DMS153 treated with DMSO at 0.1 percent for 48 hours (cell line): ENCODE results near the gene PSPN.

Experiments used
- DNase-seq: peaks from one replicate; lab custom pipeline; 2025; ENCODE audit not compliant: unreplicated experiment; lab: John Stamatoyannopoulos, UW

Gene PSPN, protein sequence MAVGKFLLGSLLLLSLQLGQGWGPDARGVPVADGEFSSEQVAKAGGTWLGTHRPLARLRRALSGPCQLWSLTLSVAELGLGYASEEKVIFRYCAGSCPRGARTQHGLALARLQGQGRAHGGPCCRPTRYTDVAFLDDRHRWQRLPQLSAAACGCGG

DNA sequence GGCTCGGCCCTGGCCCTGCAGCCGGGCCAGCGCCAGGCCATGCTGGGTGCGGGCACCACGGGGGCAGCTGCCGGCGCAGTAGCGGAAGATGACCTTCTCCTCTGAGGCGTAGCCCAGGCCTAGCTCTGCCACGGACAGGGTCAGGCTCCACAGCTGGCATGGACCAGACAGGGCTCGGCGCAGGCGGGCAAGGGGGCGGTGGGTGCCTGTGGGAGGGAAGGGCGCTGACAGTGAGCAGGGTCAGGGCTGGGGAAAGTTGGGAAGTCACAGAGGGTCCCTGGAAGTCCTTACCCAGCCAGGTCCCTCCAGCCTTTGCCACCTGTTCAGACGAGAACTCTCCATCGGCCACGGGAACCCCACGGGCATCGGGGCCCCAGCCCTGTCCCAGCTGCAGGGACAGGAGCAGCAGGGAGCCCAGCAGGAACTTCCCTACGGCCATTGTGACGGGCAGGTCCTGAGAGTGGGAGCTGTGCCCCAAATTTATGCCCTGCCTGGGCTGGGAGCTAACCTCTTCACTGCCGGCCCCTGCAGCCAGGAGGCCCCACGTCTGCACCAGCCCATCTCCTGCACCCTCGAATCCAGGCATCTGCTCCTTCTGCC lies at the start of gene PSPN:
Gene PSPN (minus strand): TSS at position 523 of the 600 bp plus-strand sequence. CDS start 84 bp downstream, at position 439.
- no peak for DNase-seq

DNA sequence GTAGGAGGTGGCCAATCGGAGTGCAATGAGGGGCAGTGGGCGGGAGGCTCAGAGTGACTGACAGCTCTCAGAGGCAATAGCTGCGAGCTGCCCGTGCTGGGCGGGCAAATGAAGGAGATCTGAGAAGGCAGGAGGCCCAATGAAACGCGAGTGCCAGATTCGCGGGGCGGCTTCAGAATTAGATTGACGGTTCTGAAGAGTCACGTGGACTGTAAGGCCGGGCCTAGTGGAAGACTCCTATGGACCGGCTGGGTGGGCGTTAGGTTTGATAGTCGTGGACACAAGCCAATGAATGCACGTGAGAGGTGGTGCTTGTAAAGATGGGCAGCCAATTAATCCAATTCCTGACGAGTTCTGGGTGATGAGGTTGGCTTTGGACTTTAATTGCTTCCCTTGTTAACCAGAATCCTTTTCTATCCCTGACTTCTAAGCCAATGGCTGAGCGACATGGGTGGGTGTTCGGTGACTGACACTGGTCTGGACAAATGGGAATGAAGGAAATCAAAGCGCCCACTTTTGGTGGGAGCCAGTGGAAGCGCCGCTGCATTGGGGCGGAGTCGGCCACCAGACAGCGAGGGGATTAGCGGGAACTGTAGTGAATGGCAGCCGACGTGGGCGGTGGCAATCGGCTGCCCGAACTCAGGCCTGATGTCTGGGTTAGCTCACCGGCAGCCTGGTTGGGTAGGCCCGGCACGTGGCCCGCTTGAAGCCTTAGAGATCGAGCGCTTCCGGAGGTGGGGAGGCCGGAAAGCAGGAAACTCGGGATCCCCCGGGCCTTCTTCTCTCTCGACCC lies 49.4 kb upstream of the PSPN start:
- DNase-seq, result peak; percentile 100

DNA sequence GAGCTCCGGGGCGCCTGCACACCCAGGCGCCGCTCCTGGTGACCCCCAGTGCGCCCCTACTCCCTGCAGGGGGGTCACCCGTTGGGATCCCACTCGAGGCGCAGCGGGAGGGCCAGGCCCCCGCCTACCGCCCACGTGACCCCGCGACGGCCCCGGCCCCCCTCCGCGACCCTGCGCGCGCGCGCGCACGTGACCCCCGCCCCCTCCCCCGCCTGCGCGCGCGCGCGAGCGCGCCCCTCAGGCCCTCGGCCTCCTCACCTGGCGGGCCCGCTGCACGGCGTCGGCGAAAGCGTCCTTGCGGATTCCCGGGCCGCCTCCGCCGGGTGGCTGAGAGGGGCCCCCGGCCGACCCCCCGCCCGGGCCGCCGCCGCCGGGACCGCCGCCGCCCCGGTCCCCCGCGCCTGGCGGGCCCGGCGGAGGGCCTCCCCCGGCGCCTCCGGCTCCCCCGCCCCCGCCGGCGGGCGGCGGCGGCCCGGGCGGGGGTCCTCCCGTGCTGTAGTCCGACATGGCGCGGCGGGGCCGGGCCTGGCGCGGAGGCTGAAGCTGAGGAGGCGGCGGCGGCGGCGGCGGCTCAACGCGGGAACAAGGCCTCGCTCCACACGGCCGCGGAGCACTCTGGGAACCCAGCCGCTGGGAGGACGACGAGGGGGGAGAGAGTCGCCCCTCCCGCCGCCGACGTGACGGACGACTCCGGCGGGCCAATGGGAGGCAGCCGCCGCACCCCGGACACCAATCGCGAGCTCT lies 48.6 kb upstream of the PSPN start, which contains the start of gene KHSRP:
Gene KHSRP (minus strand): TSS at position 617 of the 744 bp plus-strand sequence. CDS start 110 bp downstream, at position 507.
- DNase-seq, result no peak

DNA sequence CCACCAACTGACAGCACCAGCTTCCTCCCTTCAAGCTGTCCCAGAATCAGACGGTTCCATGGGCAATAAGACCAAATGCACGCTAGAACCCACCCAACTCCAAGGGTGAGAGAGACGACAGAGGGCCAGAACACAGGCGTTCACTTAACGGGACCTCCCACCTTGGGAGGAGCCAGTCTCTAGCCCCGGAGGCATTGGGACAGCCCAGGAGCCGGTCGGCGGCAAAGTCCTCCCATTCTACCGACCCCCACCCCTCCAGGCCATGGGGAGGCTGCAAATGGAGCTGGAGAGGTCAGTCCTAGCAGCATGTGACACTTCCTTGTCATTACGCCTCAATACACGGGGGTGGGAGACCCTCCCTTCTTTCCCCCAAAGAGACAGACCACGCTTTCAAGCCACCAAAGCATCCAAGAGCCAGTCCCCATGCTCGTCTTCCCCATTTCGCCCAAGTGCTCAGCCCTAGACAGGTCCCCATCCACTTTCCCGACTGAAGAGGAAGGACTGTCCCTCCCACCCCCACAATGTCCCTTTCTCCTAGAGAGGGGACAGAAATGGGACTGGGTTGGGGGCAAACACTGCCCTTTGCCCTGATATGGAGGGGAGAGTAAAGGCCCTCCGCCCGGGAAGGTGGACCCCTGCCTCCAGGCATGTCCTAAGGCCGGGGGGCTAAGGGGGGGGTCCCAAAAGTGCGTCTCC lies 47.9 kb upstream of the PSPN start:
- DNase-seq, result no peak

DNA sequence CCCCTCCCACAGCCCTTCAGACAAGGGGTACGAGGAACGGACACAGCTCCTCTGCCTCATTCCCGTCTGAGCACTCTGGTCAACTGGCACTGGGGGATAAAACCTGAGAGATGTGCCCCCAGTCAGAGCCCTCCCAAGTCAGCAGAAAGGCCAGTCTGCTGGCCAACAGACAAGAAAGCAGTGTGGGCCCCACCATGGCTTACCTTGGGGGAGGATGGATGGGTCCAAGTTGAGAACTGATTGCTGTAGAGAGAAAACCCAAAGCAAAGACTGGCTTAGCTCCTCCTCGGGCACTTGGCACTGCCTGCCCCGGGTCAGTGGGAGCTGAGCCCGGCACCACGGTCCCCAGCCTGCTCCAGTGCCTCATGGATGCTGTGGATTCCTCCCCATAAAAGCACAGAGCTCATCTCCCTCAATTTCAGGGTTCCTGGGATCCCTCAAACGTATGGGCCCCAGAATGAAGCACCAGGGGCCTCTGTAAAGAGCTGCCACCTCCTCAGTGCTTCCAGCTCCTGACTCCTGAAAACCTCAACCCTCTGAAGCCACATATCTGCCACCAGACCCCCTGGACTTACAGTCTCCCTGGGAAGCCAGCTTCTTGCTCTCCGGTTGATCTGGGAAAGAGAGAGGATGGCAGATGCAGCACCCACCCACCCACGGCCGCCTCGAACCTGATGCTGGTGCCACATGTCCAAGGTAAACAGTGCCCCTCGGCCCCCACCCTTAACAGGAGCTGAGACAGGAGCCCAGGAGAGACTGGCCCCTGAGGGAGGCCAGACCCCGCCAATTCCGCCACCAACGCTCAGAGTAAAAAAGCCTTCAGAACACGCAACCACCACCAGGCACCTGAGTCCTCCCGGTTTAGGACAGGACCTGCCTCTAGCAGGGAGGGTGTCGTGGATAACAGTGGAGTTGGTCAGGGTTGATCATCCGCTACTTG lies 45.6 kb upstream of the PSPN start:
- DNase-seq, result no peak

DNA sequence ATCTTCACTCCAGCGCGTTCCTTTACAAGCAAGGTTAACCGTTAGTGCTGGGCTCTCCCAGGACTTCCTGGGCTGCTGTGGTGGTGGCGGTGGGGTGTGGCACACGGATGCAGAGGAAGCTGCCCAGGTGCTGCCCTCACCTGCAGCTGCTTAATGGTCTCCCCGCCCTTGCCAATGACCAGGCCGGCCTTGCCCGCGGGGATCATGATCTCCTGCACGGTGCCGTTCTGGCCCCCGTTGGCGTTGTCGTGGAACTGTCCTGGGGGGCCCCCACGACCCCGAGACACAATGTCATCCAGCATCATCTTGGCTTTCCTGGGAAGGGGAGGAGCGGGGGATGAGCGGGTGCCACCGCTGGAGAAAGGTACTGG lies 42.8 kb upstream of the PSPN start:
- DNase-seq, result no peak

DNA sequence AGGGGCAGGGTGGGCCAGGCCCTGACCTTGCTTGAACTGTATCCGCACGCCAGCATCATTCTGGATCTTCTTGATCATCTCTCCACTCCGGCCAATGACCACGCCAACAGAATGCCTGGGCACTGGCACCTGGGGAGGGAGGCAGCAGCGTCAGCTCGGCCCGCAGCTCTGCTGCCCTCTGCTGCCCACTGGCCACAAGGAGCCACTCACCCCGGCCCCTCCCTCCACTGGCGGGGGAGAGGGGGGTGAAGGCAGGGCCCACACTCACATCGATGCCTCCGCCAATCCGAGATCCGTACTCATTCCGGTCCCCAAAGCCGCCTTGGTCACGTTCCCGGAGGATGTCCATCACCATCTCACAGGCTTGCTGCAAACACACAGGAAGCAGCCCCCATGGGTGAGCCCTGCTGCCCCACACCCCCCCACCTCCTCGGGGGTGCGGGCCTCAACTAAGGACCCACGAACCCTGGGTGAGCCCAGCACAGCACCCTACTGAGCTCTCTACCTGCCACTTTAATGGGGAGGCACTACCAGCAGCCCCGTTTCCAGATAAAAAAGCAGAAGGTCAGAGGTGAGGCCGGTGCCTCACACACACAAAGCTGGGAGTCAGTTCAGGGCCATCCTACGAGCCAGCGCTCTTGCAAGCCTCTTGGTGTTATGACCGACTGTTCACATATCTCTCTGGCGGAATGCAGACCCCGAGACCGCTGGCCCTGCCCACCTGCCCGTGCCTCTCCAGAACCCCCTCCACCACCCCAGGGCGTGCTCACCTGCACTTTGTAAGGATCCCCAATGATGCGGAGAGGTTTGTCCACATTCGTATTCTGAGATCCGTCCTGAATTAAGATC lies 42.2 kb upstream of the PSPN start:
- DNase-seq, result no peak

DNA sequence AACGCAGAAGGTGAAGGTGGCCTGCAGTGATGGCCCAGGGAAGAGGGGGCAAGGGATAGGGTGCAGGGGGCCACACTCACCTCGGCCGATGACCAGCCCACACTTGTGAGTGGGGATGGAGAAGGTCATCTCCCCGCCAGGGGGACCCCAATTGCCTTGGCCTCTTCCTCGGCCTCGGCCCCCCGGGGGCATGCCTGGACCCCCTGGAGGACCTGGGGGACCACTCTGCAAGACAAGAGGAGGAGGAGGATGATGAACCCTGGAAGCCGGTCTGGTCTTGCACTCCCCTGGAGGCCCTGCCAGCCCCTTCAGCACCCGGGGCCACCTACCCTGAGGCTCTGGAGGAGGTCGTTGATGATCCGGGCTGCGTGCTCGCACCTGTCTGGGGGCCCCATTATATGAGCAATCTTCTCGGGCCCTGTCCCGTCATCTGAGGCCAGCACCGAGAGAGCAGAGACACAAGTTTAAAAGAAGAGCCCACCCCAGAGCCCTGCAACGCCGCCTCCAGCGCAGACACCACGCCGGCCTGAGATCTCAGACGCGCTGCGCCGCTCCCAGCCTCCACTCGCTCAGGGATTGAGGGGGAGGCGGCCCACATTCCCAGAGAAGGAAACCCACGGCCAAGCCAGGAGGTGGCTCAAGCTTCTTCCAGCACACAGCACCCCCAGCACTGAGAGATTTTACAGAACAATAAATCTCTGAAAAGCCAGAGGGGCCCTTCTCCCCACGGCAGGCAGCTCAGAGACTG lies 41.1 kb upstream of the PSPN start:
- DNase-seq, result no peak

DNA sequence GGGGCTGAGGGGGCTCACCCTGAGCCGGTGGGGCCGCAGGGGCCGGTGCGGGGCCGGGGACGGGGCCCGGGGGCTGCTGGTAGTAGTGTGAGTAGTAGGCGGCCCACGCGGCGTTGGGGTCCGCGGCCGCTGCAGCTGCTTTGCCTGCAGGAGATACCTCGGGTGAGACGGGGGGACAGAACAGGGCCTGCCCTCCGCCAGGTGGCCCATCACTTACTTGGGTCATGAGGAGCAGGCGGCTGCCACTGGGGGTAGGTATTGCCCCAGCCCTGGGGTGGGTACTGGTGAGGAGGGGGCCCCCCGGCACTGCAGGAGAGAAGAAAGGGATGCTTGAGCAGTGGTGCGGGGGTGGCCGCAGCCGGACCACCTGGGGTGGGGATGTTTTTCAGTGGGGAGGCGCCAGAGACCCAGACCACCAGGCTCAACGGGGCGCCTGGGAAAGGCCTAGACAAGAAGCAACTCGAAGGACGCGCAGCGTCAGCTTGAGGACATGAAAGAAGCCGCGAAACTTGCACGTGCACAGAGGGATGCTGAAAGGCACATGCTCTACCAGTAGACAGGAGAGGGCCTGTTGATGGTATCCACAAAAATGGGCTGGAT lies 40.0 kb upstream of the PSPN start:
- no peak for DNase-seq

DNA sequence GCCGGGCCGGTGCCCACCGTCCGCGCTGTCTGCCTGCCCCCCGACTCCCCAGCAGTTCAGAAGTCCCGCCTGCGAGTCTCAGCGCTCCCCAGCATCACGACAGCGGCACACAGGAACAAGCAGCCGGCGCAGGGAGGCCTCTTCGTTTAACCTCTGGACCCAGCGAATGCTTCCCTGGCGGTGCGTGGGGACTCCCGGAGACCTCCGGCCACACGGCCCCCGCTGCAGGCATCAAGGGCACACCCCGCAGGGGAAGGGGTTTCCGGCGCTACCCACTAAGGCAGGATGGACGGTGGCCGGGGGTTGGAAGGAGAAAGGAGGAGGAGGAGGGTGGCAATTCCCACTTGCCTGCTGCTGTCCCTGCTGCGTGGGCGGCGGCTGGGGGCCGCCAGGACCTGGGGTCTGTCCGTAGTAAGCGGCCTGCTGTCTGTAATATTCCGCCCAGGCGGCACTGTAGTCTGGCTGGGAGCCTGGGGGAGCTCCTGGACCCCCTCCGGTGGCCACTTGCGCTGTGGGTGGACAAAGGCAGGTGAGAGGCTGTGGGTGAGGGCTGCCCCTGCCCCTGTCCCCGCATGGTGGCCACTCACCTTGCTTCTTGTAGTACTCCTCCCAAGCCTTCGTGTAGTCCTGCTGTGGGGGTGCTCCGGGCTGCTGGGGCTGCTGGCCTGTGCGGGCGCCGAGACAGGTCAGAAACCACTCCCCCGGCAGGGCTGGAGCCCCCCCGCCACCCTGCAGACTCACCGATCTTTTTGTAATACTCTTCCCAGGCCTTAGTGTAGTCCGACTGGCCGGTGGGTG lies 39.3 kb upstream of the PSPN start:
- no peak for DNase-seq

DNA sequence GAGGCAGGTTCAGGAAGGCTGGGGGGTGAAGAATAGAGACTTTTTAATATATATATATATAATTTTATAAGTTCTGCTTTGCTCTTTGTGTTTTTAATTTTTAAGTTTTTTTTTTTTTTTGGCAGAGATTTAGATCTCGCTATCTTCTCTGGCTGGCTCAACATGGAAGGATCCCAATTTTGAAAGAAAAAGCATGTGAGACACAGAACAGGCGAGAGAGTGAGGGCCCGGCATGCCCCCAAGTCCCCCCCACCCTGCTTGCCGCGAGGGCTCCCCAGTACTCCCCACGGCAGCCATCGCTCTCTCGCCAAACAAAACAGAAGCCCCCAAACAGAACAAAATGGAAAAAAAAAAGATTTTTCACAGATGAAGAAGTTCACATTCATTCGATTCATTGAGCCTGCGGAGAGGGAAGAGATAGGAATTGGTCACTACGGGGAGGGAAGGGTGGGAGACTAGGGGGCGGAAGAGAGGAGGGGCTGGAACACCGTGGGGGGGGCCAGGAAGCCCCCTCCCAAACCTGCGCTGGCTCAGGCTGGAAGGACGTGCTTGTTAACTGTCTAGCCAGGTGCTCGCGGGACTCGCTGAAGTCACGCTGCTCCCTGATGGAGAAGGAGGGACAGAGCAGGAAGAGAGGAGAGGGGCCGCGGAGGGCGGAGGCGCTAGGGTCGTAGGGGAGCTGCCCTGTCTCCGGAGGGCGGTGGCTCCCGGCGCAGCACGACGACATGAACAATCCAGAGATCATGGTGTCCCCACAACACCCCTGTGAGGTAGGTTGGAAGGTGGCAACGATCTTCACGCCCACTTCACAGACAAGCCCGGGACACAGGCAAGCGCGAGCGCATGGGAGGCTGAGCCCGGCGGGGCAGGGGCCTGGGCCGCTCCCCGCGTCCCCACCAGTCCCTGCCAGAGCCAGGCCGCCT lies 38.2 kb upstream of the PSPN start:
- DNase-seq, result no peak

DNA sequence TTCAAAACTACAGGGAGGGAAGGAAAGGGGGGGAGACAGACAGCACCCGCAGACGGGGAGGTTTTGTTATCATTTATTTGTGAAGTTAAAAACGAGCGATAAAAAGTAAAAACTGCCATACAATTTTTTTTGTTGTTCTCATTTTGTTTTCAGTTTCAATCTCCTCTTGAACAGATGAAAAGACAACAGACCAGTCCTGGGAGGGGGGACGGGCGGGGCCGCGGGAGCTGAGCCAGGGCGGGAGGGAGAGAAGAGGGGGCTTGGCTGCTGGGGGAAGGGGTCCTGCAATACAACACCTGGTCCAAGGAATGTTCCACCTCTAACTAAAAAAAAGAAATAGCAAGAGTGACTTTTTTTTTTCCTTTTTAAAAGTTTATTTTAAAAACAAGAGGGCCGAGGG lies 37.6 kb upstream of the PSPN start:
- DNase-seq, result no peak

DNA sequence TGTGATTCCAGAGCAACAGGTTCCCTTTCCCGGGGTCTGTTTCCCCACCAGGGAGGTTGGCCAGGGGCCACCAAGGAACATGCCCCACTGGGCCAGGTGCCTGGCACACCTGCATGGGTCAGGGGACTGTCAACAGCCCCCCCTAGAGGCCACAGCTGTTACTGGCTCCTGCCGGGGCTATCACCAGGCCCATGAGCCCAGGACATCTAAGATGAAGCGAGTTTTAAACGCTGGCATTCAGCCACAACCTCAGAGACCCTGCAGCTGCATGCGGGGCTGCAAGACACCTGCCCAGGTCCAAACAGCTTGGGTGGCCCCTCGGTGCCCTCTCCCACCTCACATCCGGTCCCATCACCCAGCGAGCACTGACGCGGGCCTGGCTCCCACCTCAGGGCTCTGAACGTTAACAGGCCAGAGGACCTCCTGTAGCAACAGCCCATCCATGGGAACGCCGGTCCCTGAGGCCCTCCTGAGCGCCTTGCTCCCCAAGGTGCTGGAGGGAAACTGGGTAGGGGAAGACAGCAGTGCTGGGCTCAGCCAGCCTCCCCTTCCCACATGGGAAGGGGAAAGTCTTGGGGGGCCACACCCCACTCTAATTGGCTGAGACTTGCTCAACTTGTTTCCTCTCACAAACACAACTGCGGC lies 36.8 kb upstream of the PSPN start:
- no peak for DNase-seq

DNA sequence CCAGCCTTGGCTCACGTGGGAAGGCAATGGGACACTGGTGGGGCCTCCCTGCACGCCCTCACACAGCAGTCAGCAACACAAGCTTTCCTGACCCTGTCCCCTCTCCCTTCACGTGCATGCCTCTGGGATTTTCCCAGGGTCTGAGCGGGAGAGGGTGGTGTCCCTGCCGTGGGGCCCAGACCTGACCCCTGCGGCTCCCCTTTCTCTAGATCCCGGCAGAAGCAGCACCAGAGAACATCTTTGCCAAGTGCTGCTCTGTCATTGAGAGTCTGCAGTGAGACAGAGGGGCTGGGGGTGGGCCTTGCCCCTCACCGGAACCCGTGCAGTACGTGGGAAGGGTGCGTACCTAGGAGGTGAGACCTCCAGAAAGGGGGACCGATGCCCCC lies 36.3 kb upstream of the PSPN start:
- DNase-seq, result no peak

DNA sequence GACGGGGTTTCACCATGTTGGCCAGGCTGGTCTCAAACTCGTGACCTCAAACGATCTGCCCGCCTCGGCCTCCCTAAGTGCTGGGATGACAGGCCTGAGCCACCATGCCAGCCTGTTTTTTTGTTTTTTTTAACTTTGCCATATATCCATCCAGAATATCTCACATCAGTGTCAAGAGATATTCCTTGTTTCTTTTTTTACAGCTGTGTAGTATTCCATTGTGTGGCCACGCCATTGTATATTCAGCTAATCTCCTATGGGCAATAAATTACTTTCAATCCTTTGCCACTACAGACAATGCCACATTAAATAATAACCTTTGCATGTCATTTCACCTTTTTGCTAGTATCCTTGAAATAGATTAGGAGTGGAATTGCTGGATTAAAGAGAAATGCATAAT lies 33.6 kb upstream of the PSPN start:
- DNase-seq, result no peak

DNA sequence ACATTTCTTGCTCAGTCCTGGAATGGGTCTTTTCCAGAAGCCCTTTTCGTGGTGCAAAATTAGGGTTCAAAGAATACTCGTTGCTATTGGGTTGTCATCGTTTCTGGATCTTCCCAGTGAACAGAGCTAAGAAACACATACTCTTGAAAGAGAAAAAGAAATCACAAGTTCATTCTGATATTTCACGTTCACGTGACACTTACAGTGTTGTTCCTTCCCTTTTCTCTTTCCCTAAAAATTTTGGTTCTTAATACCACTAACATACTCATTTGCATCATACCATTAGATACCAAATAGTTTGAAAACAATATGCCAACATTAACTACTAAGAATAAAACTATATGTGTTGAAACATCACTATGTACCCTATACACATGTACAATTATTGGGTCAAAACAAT lies 30.7 kb upstream of the PSPN start:
- no peak for DNase-seq
